WERI-Rb-1 (cell line): ENCODE data around the gene NR5A2.

Source experiments
- DNase-seq: peaks from one replicate; pipeline ENCODE4 v3.0.0-alpha.2; 2020
- H3K27ac ChIP-seq: fragments of 250-450 bp; sonication (Bioruptor Pico); 2 replicates; pipeline ENCODE4 v1.5.1; 2020; ENCODE audit warnings: mild to moderate bottlenecking, moderate library complexity
- H3K27me3 ChIP-seq: fragments of 250-450 bp; sonication (Bioruptor Pico); 2 replicates; pipeline ENCODE4 v1.5.1; 2021; ENCODE audit warnings: mild to moderate bottlenecking, low read depth, moderate library complexity; ENCODE audit not compliant: insufficient read depth, severe bottlenecking
- H3K36me3 ChIP-seq: fragments of 250-450 bp; sonication (Bioruptor Pico); 2 replicates; pipeline ENCODE4 v1.5.1; 2020; ENCODE audit warnings: mild to moderate bottlenecking, moderate library complexity
- H3K4me3 ChIP-seq: 2 replicates; pipeline ENCODE4 v1.5.1; 2011; ENCODE audit warnings: low read depth, mild to moderate bottlenecking, control low read depth, low read length
- H3K9me3 ChIP-seq: fragments of 250-450 bp; sonication (Bioruptor Pico); 2 replicates; pipeline ENCODE4 v1.5.1; 2021; ENCODE audit warnings: mild to moderate bottlenecking, moderate library complexity; ENCODE audit not compliant: severe bottlenecking
- CTCF ChIP-seq: IDR thresholded peaks from 2 replicates; pipeline ENCODE4 v1.5.1; 2011; ENCODE audit warnings: low read depth, mild to moderate bottlenecking, control low read depth, inconsistent platforms, low read length

NR5A2 gene

DNA sequence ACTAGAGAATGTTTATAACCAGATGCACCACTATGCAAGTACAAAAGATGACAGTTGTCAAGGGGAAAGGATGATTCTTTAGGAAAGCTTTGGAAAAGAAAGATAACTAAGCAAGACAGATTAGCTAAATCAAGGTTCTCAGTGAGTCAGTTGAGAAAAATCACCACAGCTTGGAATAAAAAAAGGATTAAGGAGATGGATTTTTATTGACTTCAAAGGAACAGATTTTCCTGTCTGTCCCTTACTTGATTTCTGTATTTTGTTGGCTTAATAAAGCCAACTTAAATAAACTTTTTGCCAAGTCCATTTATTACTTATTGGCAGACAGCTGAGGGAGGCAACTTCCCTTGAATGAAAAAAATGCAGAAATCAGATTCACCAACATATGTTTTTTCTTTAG is 93.9 kb downstream of the NR5A2 start:
- Histone ChIP-seq H3K4me3 (no peak overlapping the region), H3K36me3 (no peaks in the 10 kb centered on the region), H3K9me3 (no peaks in the 10 kb centered on the region), H3K27me3 (no peaks in the 10 kb centered on the region), H3K27ac (no peak overlapping the region)
- no peak for TF ChIP-seq CTCF
- DNase-seq = no peak

- no peak for DNase-seq
- H3K27ac ChIP-seq = no peak overlapping the region
- TF ChIP-seq CTCF = no peak
Measured at GRCh38 chr1:200124309-200124708, 96.8 kb downstream of the NR5A2 start.

DNA sequence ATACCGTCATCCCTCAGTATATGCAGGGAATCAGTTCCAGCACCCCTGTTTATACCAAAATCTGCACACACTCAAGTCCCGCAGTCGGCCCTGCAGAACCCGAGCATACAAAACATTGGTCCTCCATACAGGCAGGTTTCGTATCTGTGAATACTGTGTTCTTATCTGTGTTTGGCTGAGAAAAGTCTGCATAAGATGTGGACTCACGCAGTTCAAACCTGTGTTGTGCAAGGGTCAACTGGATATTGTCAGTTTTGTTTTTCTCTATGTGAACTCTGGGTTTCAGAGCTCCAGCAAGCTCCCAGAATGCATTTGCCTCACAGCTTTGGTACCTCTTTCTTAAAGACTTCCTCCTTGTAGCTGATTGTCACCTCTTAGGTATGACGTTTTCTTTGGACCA is 100.6 kb downstream of the NR5A2 start:
- Histone ChIP-seq H3K27me3 (no peaks in the 10 kb centered on the region), H3K27ac (no peak overlapping the region), H3K36me3 (no peaks in the 10 kb centered on the region), H3K9me3 (no peaks in the 10 kb centered on the region), H3K4me3 (no peak overlapping the region)
- no peak for TF ChIP-seq CTCF
- no peak for DNase-seq

More at GRCh38 chr1:200124309-200124708, 96.8 kb downstream of the NR5A2 start:
- Histone ChIP-seq H3K4me3 (no peak overlapping the region), H3K9me3 (no peaks in the 10 kb centered on the region), H3K27me3 (no peaks in the 10 kb centered on the region), H3K36me3 (no peaks in the 10 kb centered on the region)

DNA sequence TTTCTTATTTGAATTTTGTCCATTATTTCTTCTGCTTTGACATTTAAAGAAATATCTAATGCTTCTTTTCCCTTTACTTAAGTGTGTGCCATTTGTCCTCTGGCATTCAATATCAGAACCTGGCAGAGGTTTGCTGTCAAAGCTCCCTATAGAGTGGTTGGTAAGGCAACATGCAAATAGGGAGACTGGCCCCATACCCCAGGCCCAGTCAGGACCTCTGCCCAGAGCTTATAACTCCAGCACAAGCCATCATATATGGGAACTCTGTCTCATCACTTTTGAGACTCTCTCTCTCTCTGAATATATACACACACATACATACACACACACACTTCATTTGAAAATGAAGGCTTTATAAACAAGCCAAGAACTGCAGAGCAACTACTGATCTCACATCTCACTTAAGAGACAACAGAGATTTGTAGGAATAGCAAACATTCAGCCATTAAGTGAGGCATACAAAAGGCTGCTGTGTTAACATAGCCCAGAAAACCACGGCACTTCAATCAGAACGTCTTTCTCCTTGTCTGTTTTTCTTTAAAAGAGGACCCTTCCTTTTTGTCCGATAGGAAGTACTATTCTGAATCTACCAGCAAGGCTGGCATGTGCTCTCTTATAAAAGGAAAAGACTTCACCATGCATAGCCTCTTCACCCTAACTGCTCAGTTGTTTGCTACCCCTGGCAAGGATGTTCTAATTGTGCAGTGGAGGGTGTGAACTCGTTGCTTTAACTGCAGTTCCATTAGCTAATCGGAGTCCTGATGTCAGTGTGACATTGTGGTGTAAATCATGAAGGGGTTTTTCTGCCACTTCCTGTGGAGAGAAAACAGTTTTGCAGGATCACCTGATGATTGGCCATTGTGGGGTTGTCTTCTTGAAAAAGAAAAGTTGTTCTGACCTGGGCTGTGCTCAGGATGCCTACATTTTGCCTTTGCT is 101.7 kb downstream of the NR5A2 start:
- TF ChIP-seq CTCF = no peak
- Histone ChIP-seq H3K4me3 (no peak overlapping the region), H3K36me3 (no peaks in the 10 kb centered on the region), H3K9me3 (no peaks in the 10 kb centered on the region), H3K27me3 (no peaks in the 10 kb centered on the region), H3K27ac (no peak overlapping the region)
- DNase-seq = no peak

DNA sequence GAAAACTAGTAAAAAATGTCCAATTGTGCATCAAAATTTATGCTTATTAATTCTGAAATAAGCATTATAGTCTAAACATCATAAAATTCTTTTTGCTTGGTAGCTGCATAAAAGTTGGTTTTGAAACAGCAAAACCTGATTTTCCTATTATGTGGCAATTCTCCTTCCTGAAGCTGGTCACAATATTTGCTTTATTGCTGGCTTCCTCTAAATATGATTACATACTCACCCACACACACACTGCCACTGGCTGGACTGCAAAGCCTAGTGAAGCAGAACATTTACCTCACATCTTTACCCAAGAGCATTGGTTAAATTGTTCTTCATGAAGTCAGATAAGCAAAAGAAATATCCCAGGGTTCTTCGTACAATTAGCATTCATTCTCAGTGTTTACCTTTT is 103.0 kb downstream of the NR5A2 start:
- no peak for DNase-seq
- Histone ChIP-seq H3K27ac (no peak overlapping the region), H3K36me3 (no peaks in the 10 kb centered on the region), H3K9me3 (no peaks in the 10 kb centered on the region), H3K27me3 (no peaks in the 10 kb centered on the region), H3K4me3 (no peak overlapping the region)
- TF ChIP-seq CTCF = no peak
